ENCODE results near the gene AGPAT2. TPM values are rescaled to one million over a fixed set of nuclear protein-coding genes. Genes with fewer than 3 reads are reported as not detected.

Gene AGPAT2
- total RNA-seq, 1 donor from 2014 or later, result 47.8 TPM

- peak overlapping the region; percentile 72 for H3K4me3 Mint-ChIP-seq
- peak overlapping the region; percentile 56 for H3K27ac Mint-ChIP-seq
- peaks cover 12% of the 10 kb centered on the region for H3K4me1 Mint-ChIP-seq (ENCODE audit: unreplicated experiment)
- no peak for TF ChIP-seq CTCF (conservative IDR thresholded peaks at IDR 0.05)
- H3K27me3 Mint-ChIP-seq, result no peaks in the 10 kb centered on the region
- H3K36me3 Mint-ChIP-seq, result no peaks in the 10 kb centered on the region
- DNase-seq (ENCODE audit: extremely low spot score, unreplicated experiment), result no peak
- H3K9me3 Mint-ChIP-seq, result no peaks in the 10 kb centered on the region
Measured at GRCh38 chr9:136697146-136697820, 10.0 kb upstream of the AGPAT2 start.

GRCh38 chr9:136696502-136696901 lies 9.2 kb upstream of the AGPAT2 start:
- Mint-ChIP-seq H3K36me3 (no peaks in the 10 kb centered on the region), H3K4me3 (no peak overlapping the region), H3K4me1 (ENCODE audit: unreplicated experiment) (peaks cover 12% of the 10 kb centered on the region), H3K27ac (no peak overlapping the region), H3K27me3 (no peaks in the 10 kb centered on the region), H3K9me3 (no peaks in the 10 kb centered on the region)
- no peak for TF ChIP-seq CTCF (conservative IDR thresholded peaks at IDR 0.05)
- no peak for DNase-seq (ENCODE audit: extremely low spot score, unreplicated experiment)

DNA sequence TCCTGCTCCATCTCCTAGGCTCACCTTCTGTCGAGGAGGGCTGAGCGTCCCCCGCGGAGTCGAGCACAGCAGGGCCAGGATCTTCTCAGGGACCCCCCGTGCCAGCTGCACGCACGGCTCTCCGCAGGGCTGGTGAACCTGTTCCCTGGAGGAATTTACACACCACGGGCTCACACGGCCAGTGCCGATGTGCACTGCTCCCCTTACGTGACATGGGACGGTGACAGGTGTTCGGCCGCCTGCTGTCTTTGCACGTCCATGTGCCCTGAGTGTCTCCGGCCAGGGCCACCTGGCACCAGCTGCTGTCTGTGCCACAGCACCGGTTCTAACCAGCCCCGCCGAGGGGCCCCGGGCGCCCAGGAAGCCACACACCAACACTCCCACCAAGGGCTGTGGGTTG lies 8.7 kb upstream of the AGPAT2 start:
- no peak for DNase-seq (ENCODE audit: extremely low spot score, unreplicated experiment)
- Mint-ChIP-seq H3K4me1 (ENCODE audit: unreplicated experiment) (peaks cover 12% of the 10 kb centered on the region), H3K9me3 (no peaks in the 10 kb centered on the region), H3K4me3 (no peak overlapping the region), H3K27me3 (no peaks in the 10 kb centered on the region), H3K36me3 (no peaks in the 10 kb centered on the region), H3K27ac (peak overlapping the region; percentile 41)
- no peak for TF ChIP-seq CTCF (conservative IDR thresholded peaks at IDR 0.05)

GRCh38 chr9:136695435-136695895 lies 8.2 kb upstream of the AGPAT2 start:
- no peak for DNase-seq (ENCODE audit: extremely low spot score, unreplicated experiment)
- Mint-ChIP-seq H3K4me1 (ENCODE audit: unreplicated experiment) (peaks cover 12% of the 10 kb centered on the region), H3K36me3 (no peaks in the 10 kb centered on the region), H3K4me3 (no peak overlapping the region), H3K27ac (peak overlapping the region; percentile 46), H3K27me3 (no peaks in the 10 kb centered on the region), H3K9me3 (no peaks in the 10 kb centered on the region)
- TF ChIP-seq CTCF (conservative IDR thresholded peaks at IDR 0.05), result no peak

- Mint-ChIP-seq H3K4me1 (ENCODE audit: unreplicated experiment) (peaks cover 12% of the 10 kb centered on the region), H3K27me3 (no peaks in the 10 kb centered on the region), H3K9me3 (no peaks in the 10 kb centered on the region), H3K4me3 (no peak overlapping the region), H3K27ac (peak overlapping the region; percentile 46), H3K36me3 (no peaks in the 10 kb centered on the region)
- no peak for DNase-seq (ENCODE audit: extremely low spot score, unreplicated experiment)
- TF ChIP-seq CTCF (conservative IDR thresholded peaks at IDR 0.05), result no peak
Measured at GRCh38 chr9:136694872-136695247, 7.6 kb upstream of the AGPAT2 start.
